Gastroesophageal sphincter (tissue), 3 donors: Measurements from ENCODE around the gene GPR18.

Experiments used
- CTCF ChIP-seq, 4 experiments: fragments of 200-600 bp in 2 of 4; fragments of 450-650 bp in 2 of 4; sonication (generic) in 1 of 4; IDR thresholded peaks; one replicate each; pipeline ENCODE4 v1.5.1; 2017 to 2019; ENCODE audit warnings: antibody characterized with exemption in 4 of 4, mild to moderate bottlenecking in 2 of 4, moderate library complexity in 2 of 4
- EP300 ChIP-seq: sonication (generic); formaldehyde crosslinking; IDR thresholded peaks from one replicate; pipeline ENCODE4 v1.6.1; 2017; ENCODE audit warnings: antibody characterized with exemption, mild to moderate bottlenecking
- POLR2A ChIP-seq, 2 donors: fragments of 450-650 bp; IDR thresholded peaks; one replicate each; pipeline ENCODE4 v1.6.1; 2017; ENCODE audit warnings: antibody characterized with exemption in 2 of 2, mild to moderate bottlenecking in 2 of 2, moderate library complexity in 1 of 2
- POLR2AphosphoS5 ChIP-seq: sonication (generic); formaldehyde crosslinking; IDR thresholded peaks from one replicate; pipeline ENCODE4 v1.6.1; 2017; ENCODE audit warnings: antibody characterized with exemption

- TF ChIP-seq CTCF (IDR thresholded peaks at IDR 0.05) (no peak), POLR2A (IDR thresholded peaks at IDR 0.05) (no peak), EP300 (no peak), POLR2AphosphoS5 (no peak)
Observed at GRCh38 chr13:99276706-99277105, 18.5 kb upstream of the GPR18 start.
